ENCODE data around the gene TSPAN19.

Gene TSPAN19

GRCh38 chr12:85000729-85001128 is 35.3 kb downstream of the TSPAN19 start:
- no peak for DNase-seq (ENCODE audit: low spot score)

DNA sequence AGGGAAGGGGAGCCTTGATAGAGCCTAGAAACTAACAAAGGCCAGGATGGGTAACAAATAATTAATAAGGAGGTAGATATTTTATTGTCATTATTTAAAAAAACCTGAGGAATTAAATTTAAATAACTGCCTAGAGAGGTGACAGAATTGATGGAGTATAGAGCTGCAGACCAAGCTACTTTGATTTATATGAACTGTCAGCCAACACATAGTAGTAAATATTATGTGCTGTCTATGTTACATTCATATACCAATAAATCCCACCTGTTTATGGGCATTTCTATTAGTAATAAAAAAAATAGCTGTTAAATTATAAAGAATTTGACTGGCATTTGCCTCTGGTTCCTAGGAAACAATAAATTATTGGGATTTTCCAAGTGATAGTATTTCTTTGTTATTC is 37.7 kb downstream of the TSPAN19 start:
- DNase-seq (ENCODE audit: low spot score), result no peak

DNA sequence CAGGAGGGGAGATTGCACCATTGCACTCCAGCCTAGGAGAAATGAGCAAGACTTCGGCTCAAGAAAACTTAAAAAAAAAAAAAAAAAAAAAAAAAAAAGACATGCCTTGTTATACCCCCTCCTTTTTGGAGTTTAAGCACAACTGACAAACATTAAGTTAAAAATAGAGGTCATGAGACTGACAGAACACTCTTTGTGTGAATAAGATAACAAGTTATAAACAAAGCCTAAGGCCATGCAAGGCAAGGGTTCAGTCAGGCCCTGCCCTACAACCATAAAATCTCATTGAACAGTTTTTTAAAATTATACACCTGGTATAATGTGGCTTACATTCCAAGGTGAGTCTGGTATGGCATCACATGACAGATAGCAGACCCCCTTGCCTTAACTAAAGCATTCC is 39.3 kb downstream of the TSPAN19 start:
- no peak for DNase-seq (ENCODE audit: low spot score)

DNA sequence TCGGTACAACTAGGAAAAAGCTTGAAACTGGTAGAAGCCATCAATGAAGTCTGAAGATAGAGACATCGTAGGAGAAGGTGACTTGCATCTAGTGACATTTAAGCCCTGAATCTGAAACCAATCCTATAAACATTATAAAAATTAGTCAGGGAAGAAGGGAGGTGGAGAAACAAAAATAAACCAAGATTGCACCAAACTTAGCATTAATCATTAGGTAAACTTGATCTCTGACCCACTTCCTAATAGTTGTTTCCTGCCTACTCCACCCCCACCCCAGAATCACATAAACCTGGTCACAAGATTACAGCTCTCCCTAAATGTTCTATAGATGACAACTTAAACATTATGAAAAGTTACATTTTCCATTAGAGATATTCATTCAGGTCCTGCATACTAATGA is 40.4 kb downstream of the TSPAN19 start:
- DNase-seq (ENCODE audit: low spot score), result no peak

DNA sequence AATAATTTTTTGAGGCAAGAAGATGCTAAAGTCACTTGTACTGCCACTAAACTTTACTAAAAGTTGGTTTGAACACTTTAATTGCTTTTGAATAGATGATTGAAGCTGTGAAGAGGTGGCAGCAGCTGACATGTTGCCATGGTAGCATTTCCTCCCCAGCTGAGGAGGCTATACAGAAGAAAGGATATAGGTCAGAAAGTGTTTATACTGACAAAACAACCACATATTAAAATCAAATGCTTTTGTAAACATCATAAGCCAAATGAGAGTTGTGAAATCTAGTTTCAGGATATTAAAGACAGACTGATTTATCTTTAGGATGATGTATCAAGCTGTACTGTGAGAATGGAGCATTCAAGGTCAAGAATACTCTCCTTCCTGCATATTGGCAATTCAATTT is 41.7 kb downstream of the TSPAN19 start:
- no peak for DNase-seq (ENCODE audit: low spot score)

DNA sequence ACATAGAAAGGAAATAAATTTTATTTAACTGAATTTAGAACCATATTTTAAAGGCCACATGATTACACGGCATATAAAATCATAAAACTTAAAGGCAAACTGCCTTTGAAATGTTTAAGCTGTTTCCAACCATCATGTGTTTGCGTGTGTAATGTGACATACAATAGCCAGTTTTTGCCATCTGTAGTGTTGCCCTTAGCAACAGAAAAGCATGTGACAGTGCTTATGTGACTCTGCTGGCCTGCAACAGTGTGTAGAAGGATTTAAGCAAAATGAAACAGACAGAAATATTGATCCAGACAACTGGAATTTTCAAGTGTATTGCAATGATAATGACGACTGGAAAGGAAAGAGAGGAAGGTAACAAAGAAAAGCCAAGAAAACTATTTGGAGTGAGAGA is 49.5 kb downstream of the TSPAN19 start:
- DNase-seq (ENCODE audit: low spot score), result no peak

GRCh38 chr12:84986117-84986516 is 50.0 kb downstream of the TSPAN19 start:
- no peak for DNase-seq (ENCODE audit: low spot score)

DNA sequence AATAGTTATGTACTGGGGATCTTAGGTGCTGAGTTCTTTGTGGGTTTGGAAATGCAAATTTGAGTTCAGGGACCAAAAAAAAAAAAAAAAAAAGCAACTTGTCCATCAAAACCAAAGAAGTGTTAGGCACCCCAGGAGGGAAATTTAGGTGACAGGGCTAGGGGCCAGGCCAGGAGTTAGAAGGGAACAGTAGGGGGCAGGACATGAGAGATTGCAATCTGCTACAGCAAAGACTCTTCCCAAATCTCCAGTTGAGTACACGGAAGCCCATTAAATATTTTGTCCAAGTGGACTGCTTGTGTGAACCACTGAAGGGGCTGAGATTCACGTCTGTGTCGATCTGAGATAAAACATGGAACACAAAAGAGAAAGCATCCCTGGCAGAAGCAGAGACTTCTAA is 52.8 kb downstream of the TSPAN19 start:
- no peak for DNase-seq (ENCODE audit: low spot score)

DNA sequence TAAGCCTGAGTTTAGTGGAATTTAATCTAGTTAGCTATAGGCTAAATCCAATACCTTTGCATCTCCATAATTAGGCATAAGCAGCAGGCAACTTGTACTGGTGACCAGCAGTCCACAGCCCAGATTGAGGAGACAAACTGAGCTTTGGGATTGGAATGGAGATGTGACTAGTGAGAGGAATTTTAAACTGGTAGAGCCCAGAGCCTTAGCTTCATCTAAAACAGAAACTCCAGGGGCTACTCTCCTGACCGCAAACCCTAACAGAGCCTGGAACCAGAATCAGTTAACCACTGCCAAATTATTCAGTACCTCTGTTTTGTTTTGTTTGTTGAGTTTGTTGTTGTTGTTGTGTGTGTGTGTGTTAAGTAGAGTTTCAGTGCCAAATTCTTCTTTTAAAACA is 53.2 kb downstream of the TSPAN19 start:
- DNase-seq (ENCODE audit: low spot score), result no peak

DNA sequence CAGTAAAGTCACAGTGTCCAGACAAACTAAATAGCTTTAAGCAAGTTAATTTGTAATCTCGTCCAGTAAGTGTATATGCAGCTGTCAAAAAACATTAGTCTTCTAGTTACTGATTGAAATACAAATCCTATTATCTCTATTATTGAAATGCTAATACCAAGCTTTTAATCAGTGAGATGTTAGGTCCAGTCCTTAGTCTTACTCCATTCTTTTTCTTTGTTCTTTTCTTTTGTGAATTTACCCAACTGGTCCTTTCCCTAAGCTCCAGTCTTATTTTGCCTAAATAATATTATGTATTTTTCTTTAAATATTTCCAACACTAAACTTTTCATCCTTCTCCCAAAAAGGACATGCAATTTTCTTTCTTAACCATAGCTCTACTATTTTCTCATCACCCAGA is 57.2 kb downstream of the TSPAN19 start:
- DNase-seq (ENCODE audit: low spot score), result no peak

DNA sequence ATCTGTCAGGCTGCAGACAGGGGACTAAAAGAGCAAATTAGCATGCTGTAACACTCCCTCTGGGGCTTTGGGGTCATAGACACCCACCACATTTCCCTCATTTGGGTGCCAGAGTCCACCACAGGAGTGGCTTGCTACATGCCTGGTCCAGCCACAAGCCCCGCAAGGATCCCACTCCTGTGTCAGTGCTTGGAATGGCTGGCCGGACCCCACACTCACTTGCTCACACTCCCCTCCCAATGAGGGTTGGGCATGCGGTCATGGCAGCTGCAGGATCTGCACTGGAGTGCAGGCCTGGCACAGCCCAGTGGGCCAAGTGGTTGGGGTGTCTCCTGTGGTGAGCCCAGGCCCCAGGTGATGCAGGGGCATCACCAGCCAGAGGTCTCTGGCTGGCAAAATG is 59.9 kb downstream of the TSPAN19 start:
- DNase-seq (ENCODE audit: low spot score), result no peak

GRCh38 chr12:84974155-84974815 is 61.8 kb downstream of the TSPAN19 start:
- DNase-seq (ENCODE audit: low spot score), result no peak

GRCh38 chr12:84973026-84973425 is 63.1 kb downstream of the TSPAN19 start:
- no peak for DNase-seq (ENCODE audit: low spot score)

DNA sequence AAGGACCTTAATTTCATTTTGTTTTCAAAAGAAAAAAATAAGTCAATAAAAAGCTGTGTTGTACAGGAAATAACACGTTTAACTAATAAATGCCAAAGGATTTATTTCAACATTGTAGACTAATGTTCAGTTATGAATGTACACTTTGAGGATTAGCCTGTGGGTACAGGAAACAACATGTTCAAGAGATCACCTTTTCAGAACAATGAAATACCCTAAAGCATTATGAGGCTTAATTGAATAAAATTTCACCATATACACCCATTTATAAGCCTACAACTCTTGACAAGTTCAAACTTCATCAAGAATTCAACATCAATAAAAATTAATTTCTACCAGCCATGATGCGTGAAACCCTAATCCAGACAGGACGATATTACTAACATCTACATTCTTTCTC is 66.9 kb downstream of the TSPAN19 start:
- DNase-seq (ENCODE audit: low spot score), result no peak

All from left forelimb (tissue), 1 donor.